GM21619 (cell line): Measurements from ENCODE around the gene HOXC9.

Source experiments
- ATAC-seq: cut with Tn5 transposase; IDR thresholded peaks from one replicate; pipeline ENCODE4 v1.9.1; 2021; ENCODE audit not compliant: unreplicated experiment

HOXC9 gene

GRCh38 chr12:54000116-54001114 is at the start of gene HOXC9:
TSS of gene HOXC9 (plus strand) at chr12:54000161. CDS start at chr12:54000189, 28 bp downstream.
- no peak for ATAC-seq

- no peak for ATAC-seq
Measured at GRCh38 chr12:53950437-53950773, 49.6 kb upstream of the HOXC9 start.

GRCh38 chr12:53950789-53951576 is 49.0 kb upstream of the HOXC9 start:
- ATAC-seq, result no peak

- ATAC-seq, result no peak
Measured at GRCh38 chr12:53951577-53952334, 48.2 kb upstream of the HOXC9 start.

- no peak for ATAC-seq
Measured at GRCh38 chr12:53952335-53952694, 47.6 kb upstream of the HOXC9 start.

GRCh38 chr12:53952871-53953734 is 46.9 kb upstream of the HOXC9 start:
- ATAC-seq, result no peak

GRCh38 chr12:53953831-53954693 is 45.9 kb upstream of the HOXC9 start:
- no peak for ATAC-seq

GRCh38 chr12:53954694-53955035 is 45.3 kb upstream of the HOXC9 start, which contains the start of gene HOXC12:
TSS of gene HOXC12 (plus strand) at chr12:53954903. CDS start at chr12:53954930, 27 bp downstream.
- ATAC-seq, result no peak

- no peak for ATAC-seq
Measured at GRCh38 chr12:53955036-53955775, 44.8 kb upstream of the HOXC9 start.

GRCh38 chr12:53955776-53956250 is 44.1 kb upstream of the HOXC9 start:
- no peak for ATAC-seq

GRCh38 chr12:53956251-53956887 is 43.6 kb upstream of the HOXC9 start:
- no peak for ATAC-seq

- no peak for ATAC-seq
Measured at GRCh38 chr12:53956914-53957536, 42.9 kb upstream of the HOXC9 start.

- no peak for ATAC-seq
Measured at GRCh38 chr12:53958128-53958527, 41.8 kb upstream of the HOXC9 start.

- ATAC-seq, result no peak
Measured at GRCh38 chr12:53959314-53959713, 40.6 kb upstream of the HOXC9 start.

GRCh38 chr12:53960187-53961024 is 39.6 kb upstream of the HOXC9 start:
- no peak for ATAC-seq

GRCh38 chr12:53961025-53961761 is 38.8 kb upstream of the HOXC9 start:
- no peak for ATAC-seq
